Activated CD8-positive, alpha-beta memory T cell treated with anti-CD3 and anti-CD28 coated beads for 4 hours (primary cell): ENCODE results near the gene PRKD2.

Source experiments
- DNase-seq, 2 donors: peaks; one replicate each; pipeline ENCODE4 v3.0.0-alpha.2; 2020; ENCODE audit warnings: low read depth in 2 of 2

Gene PRKD2

GRCh38 chr19:46741447-46741846 is 24.5 kb upstream of the PRKD2 start:
- no peak for DNase-seq

DNA sequence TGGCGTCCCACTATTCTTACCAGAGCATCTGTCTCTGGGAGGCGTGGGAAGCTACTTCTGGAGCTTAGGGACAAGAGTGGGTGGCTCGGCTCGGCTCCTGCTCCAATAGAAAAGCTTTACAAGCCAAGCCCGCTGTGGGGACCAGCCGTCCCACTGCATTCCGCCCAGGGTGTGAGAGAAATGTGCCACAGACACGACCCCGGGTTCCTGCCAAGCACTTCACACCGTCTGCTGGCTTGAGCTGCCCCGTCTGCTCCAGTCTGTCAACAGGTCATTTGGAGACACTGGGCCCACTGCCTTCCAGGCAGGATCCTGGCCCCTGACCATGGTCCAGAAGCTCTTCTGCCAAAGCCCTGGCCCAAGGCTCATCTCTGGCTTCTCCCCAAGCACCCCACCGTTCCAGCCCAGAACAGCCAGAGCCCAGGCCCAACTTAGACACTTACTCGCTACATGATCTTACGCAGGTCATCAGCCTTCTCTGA is 22.4 kb upstream of the PRKD2 start:
- DNase-seq: no peak

DNA sequence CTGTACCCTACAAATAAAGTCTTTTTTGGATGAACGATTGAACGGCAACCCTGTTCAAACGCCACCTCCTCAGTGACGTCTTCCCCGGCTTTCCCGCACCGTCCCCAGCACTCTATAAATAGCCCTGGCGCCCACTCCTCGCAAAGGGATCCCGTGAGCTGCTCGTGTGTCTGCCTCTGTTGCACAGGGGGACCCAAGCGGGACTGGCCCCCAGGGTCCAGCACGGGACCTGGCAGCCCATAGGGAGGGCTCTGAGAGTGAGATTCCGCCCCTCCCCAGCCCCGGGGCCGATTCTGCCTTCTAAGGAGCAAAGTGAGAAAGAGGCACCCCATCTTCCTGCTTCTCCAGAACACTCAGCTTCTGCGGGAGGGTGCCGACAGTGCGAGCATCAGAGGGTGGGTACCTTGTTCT is 20.9 kb upstream of the PRKD2 start:
- DNase-seq: no peak

DNA sequence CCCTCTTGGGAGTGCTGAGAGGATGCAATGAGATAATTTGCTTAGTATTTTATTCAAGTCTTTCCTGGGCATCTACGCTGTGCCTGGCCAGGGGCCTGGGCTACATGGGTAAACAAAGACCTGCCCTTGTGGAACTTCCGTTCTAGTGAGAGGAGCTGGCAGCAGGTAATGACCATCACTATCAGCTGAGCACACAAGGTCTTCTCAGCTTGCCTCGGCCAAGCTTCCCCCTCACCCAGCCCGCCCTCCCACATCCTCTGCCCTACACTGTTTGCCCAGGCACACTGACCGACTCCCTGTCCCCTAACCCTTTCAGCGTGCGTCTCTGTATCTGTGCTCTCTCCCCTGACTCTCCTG is 20.4 kb upstream of the PRKD2 start:
- DNase-seq: no peak

- no peak for DNase-seq
Measured at GRCh38 chr19:46736531-46737297, 19.8 kb upstream of the PRKD2 start.

DNA sequence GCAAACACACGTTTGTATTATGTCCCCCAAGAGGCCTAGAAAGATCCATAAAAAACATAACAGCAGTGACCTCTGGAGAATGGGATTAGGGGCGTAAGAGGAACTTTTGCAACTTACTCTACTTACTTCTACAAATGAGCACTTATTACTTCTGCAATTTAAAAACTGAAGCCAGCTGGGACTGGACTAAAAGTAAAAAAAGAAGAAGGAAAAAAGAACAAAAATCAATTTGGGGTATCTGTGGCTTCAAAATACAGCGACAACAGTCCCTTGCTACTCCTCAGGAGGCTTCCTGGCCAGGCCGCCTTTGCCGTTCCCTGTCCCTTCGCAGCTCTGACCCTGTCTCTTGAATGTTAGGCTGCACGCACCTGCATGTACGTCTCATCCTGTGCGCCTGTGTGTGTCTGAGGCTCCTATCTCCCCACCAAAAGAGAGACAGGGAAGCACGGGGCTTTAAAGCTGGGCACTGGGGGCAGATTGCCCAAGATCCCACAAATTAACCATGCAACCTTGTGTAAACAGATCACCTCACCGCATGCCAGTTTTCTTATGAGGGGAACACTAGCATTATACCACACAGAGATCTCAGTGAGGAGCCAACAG is 16.9 kb upstream of the PRKD2 start:
- DNase-seq: no peak

DNA sequence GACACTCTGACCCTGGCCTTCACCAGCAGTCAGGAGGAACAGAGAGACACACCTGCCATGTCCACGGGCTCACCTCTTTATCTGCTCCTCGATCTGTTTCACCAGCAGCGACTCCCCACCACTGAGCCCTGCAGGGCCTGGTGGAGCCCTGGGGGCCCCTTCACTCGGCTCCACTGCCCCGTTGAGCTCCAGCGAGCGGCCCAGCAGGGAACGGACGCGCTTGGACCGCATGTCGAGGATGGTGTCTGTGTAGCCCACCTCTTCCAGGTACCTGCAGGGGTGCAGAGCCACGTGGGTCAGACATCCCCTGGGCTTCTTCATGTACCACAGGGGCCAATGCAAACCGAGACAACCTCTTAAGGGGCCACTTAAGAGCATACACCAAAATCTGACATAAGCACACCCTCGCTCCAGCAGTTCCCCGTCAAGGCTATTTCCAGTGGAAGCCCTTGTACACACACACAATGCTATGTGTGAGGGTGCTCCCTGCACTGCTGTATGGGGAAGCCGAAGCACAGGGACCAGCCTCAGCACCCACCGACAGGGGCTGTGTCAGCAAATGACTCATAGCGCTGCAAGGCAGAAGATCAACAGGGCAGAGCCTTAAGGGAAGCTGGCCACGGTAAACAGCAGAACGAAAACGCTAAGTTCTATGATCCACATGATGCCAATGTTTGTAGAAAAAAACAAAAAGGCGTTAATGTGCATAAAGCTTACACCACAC is 16.2 kb upstream of the PRKD2 start:
- no peak for DNase-seq

- DNase-seq: no peak
Measured at GRCh38 chr19:46732172-46732938, 15.4 kb upstream of the PRKD2 start.

DNA sequence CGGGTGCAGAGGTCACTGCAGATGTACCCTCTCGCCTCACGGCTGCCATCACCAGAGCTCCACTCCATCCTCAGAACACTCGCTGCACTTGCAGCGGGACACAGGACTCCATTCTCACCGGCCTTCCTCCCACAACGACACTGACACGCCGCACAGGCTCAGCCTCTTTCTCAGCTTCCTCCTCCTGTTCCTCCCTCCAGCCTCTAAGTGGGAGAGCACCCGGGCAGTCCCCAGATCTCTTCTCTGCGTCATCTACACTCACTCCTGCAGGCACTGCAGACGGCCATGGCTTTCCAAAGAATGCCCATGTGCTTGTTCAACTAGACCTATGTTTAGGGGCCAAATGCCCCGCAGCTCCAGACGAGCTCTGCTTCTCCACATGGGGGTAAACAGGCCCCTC is 14.7 kb upstream of the PRKD2 start:
- no peak for DNase-seq

GRCh38 chr19:46731007-46731501 is 14.1 kb upstream of the PRKD2 start:
- DNase-seq: no peak

DNA sequence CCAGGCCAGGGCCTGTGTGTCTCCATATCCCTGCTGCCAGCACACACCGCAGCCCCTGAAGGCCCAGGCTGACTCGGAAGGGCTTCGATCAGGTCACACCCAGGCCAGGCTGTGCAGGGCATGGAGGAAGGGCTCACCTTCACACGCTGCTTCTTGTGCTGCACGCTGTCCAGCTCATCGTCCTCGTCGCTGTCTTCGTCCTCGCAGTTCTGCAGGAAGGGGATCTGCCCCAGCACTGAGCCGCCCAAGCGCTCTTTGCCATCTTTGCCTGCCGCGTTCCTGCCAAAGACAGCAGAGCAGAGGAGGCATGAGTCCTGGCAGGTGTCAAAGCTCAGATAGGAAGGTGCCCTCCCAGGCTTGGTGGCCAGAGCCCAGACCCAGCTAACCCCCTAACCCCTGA is 13.7 kb upstream of the PRKD2 start:
- no peak for DNase-seq

- DNase-seq: no peak
Measured at GRCh38 chr19:46730187-46730586, 13.3 kb upstream of the PRKD2 start.

DNA sequence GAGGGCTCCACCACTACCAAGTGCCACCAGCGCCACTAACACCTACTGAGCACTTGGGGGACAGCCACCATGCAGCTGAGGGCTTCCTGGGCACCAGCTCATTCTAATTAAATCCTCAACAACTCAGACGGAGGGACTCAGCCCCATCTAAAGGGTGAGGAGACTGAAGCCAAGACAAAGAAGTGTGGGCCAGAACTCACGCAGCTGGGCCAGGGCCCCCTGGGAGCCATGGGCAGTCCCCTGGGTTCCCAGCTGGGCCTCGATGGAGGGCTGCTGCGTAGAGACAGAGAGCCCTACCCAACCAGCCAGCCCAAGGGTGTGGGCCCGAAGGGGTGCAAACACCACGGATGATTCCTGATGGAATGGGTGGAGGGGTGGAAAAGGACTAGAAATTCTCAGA is 12.8 kb upstream of the PRKD2 start:
- no peak for DNase-seq

DNA sequence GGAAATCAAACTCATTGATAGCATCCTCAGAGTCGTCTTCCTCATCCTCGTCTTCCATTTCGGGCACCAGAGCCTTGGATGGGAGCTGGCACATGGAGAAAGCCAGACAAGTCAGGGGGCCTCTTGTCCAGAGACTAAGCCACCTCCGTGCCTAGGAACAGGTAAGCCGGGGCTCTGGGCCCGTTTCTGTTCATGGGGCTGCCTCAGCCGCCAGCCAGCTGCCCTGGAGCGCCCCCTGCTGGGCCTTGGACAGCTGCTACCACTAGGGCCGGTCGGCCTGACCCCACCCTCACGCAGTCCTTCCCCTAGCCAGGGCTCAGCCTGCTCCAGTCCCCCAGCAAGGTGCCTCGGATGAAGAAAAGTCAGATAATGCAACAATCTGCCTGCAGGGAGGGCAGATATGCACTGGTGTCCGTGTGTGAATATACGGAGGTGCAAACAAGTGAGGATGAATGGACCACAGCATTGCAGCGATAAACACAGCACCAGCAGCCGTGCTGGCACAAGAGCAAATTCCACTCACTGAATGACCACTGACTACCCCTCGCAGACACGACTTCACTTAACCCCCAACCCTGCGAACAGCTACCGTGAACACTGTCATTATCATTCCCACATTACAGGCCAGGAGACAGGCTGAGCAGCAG is 11.9 kb upstream of the PRKD2 start:
- DNase-seq: peak; percentile 45 to 59

DNA sequence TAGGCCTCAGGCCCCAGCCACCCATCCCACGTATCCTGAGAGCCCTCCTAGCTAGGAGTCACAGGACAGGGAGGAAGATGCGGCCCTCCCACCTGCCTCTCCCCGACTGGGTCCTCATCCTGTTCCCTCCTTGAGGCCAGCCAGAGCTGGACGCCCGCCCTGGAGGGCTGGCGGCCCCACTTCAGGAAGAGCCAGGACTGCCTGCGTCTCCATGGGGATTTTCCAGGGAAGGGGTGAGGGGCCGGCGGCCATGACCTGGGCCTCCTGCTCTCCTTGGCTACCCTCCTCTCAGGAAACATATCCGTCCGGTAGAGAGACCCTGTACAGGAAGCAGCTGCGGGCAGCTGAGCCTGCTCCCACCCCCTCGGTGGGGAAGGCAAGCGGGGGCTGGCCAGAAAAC is 11.3 kb upstream of the PRKD2 start:
- no peak for DNase-seq

DNA sequence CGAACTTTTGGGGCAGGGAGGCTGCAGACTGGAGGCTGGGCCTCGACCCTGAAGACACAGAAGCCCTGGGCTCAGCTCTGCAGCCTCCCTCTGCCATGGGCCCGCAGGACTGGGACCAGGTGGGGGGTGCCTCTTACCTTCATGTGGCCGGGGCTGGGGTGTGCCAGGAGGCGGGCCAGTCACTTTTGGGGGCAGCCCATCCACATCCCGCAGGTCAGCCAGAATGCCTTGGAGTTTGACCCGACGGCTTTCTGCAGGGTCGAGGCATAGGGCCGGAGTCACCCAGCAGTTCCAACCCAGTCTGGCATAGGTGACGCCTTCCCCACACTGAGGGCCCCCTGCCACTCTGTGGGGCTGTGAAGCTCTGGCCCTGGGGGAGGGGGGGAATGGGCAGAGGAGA is 10.8 kb upstream of the PRKD2 start:
- DNase-seq: no peak

GRCh38 chr19:46726971-46727501 is 10.1 kb upstream of the PRKD2 start:
- no peak for DNase-seq

DNA sequence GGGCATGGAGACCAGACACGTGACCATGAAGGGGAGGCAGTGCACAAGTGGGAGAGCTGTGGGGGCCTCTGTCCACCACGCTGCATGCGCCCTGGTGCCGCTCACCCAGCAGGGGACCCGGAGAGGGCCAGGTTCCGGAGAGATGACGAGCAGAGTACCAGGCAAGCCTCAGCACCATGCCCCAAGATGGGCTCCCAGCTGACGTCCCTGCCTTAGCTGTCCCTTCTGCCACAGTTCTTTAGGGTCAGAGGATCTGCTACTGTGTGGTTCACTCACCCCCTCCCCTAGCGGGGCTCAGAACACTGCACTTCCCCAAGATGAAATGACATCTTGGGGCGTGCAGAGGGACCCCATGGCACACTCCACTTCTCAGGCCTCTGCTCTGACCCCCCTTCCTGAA is 9.6 kb upstream of the PRKD2 start:
- DNase-seq: no peak

DNA sequence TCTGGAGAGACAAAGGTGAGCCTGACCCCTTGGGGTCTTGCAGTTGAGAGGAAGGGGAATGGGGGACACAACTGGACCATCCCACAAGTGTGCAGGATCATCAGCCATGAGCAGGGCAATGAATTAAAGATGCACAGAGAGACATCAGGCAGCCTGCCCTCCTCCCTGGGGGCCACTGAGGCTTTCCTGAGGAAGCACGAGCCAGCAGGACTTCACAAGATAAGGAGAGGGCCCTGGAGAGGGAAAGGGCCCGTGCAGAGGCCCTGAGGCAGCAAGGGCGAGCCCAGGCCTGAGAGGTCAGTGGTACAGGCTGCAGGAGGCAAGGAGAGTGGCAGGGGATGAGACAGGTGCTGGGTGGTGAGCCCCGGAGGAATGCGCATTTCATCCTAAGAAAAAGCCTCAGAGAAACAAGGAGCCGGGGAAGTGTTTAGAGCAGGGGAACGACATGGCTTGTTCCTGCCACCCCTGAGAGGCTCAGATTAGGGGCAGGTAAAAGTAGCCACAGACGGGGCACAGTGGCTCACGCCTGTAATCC is 9.0 kb upstream of the PRKD2 start:
- no peak for DNase-seq

GRCh38 chr19:46725036-46725820 is 8.3 kb upstream of the PRKD2 start:
- DNase-seq: no peak
